Ovary (tissue), 3 donors: ENCODE measurements around the gene CACNA2D1.

Source experiments
- POLR2A ChIP-seq: fragments of 450-650 bp; IDR thresholded peaks from one replicate; pipeline ENCODE4 v1.6.1; 2017; ENCODE audit warnings: antibody characterized with exemption, mild to moderate bottlenecking, moderate library complexity
- TF ChIP-seq, protein P1 (sequence below), 3 donors: fragments of 450-650 bp in 2 of 3; fragments of 200-600 bp in 1 of 3; IDR thresholded peaks; one replicate each; pipeline versions ENCODE4 v1.5.1 to v1.8.0; 2016 to 2022; ENCODE audit warnings: antibody characterized with exemption in 3 of 3, mild to moderate bottlenecking in 1 of 3
- donor health status: DM: no; HTN: no; CAD: no.

DNA sequence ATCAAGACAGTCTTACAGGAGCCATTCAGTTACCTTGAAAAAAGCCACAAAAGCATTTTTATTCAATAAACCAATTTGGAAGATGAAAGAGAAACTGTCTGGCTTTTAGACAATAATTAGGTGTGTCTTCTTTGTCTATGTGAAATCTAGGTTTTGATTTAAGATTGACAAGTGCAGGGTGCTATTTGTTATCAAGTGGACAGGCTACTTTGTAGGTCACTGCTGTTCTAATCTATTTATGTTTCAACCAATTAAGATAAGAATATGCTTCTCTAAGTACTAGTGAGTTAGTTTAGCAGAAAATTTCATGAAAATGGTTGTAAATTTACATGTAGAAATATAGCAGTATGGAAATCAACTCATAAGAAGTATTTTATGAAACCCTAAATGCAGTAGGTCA is 177.5 kb downstream of the CACNA2D1 start:
- TF ChIP-seq, protein P1, sequence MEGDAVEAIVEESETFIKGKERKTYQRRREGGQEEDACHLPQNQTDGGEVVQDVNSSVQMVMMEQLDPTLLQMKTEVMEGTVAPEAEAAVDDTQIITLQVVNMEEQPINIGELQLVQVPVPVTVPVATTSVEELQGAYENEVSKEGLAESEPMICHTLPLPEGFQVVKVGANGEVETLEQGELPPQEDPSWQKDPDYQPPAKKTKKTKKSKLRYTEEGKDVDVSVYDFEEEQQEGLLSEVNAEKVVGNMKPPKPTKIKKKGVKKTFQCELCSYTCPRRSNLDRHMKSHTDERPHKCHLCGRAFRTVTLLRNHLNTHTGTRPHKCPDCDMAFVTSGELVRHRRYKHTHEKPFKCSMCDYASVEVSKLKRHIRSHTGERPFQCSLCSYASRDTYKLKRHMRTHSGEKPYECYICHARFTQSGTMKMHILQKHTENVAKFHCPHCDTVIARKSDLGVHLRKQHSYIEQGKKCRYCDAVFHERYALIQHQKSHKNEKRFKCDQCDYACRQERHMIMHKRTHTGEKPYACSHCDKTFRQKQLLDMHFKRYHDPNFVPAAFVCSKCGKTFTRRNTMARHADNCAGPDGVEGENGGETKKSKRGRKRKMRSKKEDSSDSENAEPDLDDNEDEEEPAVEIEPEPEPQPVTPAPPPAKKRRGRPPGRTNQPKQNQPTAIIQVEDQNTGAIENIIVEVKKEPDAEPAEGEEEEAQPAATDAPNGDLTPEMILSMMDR (IDR thresholded peaks at IDR 0.05): no peak
- TF ChIP-seq POLR2A: no peak
